GM21367 (cell line): ENCODE data around the gene SMPD2.

Experiments used
- ATAC-seq: cut with Tn5 transposase; IDR thresholded peaks from one replicate; pipeline ENCODE4 v1.9.1; 2021; ENCODE audit not compliant: unreplicated experiment

The SMPD2 gene

DNA sequence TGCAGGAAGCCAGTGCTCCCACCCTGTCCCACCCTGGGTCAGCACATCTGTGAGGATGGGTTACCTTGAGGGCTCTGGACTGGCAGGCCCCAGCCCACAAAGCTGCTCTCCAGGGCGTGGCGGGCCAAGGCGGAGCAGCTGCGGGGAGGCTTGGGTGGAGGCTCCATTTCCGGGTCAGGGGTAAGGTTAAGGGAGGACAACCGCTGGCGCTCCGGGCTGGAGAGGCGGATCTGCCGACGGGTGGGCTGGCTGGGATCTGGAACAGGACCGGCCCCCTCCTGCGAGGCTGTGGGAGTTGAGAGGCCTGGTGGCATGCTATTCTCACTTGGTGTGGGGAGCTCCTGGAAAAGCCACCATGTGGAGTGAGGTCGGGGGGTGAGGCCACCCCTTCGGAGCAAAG, 5.5 kb downstream of the SMPD2 start:
- ATAC-seq: no peak

DNA sequence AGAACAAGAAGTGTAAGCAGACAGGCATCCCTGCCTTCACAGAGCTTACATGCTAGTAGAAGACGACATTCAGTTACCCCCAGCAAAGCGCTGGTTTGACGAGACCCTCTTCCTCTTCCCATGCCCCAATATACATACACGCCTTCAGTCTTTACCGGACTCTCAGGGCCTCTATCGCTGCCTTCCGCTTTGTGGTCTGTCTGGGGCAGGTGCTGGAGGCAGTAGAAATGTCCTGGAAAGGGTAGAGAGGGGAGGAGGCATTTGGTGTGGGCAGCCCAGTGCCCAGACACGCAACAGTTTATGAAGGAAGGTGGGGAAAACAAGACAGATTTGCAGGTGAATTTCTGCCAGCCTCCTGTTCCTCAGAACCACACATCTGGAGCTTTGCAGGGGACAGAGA, 6.0 kb downstream of the SMPD2 start:
- no peak for ATAC-seq

DNA sequence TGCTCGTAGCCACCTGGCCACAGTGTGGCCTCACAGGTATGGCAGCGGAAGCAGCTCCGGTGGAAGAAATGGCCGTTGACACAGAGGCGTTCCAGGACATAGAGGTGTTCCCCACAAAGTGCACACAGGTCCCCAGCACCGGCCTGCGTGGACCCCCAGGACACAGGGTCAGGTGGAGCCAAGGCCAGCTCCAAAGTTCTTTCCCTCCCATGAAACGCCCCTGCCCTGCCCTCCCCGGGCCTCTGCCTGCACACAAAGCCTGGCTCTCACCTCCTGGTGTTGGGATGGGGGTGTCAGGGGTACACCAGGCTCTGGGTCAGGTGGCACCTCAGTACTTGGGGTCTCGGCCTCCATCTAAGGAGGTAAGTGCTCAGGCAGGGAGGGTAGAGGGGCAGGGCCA, 6.6 kb downstream of the SMPD2 start:
- ATAC-seq: no peak

DNA sequence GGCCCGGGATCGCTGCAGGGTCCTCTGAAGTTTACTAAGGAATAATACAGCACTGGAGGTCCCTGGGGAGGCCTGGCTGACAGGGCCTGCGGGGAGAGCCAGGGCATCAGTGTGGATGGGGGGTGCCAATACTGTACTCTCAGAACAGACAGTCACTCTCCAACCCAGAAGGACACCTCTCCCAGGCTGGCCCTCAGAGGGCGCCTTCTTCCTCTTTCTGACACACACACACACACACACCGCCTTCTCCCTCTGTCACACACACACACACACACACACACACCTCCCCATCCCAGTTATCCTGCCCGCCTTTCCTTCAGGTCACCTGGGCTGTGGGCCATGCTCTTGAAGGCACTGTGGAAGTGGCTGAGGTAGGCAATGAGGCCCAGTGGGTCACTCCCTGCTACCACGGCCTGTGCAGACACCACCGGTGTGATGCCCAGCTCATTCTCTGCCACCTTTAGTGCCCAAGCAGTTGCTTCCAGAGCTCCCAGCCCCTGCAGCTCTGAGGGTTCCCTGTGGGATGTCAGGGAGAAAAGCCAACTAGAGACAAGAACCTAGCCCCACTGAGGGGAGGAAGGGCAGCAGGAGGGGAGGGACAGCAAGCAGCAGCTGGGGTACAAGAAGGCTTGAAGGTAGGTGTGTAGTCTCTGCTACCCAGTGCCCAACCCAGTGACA, 7.5 kb downstream of the SMPD2 start:
- ATAC-seq: no peak

DNA sequence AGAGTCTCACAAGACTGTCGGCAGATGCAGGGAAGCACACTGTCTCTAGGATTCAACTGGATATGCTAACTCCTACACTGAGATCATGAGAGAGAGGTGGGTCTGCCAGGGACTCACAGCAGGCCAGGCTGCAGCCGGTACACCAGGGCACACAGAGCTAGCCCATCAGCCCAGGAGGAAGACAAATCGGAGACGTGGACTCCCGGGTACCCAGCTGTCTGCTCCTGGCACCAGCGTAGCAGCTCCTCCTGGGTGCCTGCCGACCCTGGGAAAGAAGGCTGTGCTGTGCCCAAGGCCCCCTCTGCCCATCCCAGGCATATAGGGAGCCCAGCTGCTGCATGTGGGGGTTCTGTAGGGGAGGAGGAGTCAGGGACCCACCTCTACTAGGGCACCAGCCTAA, 8.1 kb downstream of the SMPD2 start:
- ATAC-seq: no peak

DNA sequence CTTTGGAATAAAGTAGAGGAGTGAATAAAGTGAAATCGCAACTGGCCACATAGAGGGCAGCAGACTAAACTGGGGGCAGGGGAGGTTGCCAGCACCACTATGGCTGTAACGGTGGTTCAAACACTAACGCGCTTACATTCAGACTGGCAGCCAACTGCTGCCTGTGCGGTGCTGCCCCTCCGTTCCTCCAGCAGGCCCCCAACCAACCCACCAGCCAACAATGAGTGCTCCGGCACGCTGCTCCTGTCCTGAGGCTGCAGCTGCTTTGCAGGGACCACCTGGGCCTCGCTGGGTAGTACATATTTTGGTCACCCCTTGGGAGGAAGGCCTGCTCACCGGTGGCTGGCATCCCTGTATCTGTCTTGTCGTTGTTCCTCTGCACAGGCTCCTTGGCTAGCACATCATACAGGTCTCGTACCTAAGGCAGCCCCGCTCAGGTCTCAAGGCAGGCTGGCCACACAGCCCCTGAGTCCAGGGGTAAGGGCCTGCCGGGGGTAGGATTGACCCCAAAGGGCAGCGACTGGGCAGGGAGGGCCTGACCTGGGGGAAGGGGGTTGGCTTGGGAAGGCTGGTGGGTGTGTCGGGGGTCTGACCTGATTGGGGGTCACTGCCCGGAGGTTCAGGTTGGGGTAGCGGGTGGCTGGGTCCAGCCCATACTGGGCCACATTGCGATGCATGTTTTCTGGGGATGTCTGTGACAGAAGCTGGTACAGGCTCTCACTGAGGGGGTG, 8.7 kb downstream of the SMPD2 start:
- ATAC-seq: no peak

DNA sequence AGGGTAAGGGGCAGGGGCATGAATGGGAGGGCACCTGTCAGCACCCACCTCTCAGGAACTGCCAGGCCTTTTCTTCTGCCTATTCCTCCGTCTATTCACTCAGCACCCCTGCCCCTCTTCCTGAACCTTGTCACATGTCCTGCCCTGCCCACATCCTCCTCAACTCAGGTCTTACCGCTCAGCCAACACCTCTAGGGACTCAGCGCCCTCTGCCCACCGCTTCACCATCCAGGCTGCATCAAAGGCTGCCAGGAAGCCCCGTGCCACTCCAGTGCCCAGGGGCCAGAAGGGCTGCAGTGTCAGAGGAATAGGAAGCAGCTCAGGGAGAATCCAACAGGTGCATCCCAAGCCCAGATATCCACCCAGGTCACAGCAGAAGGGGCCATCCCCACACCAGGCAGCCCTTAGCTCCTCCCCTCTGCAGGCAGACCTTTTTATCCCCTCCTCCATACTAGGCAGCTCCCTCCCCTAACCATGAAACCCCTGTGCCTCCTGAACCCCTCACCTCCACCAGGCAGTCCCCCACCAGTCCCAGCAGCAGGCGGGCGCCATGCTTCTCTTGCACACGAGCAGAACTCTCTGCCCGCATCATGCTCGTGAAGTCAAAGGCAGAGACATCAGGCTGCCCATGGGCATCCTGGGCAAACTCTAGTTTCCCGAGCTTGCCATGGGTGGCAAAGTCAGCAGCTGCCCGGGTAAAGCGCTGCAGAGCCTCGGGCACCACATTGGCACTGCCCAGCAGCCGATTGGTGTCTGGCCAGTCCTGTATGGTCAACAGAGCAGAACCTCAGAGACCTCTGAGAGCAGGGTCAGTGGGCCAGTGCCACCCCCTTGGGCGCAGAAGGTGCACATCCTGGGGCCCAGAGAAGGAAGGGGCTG, 9.5 kb downstream of the SMPD2 start:
- ATAC-seq: no peak

DNA sequence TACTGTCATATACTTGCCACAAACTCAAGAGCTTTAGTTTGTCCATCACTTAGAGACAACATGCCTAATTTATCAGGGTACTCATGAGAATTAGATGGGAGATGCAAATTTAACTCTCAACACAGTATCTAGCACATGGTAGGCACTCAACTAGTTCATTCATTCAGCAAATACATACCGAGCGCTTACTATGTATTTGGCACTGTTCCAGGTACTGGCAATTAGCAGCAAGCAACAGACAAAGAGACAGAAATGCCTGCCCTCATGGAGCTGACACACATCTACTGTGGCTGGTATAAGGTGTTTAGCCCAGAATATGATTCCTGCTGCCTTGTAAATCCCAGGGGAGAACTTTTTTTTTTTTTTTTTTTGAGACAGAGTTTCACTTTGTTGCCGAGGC, 10.3 kb downstream of the SMPD2 start:
- no peak for ATAC-seq

DNA sequence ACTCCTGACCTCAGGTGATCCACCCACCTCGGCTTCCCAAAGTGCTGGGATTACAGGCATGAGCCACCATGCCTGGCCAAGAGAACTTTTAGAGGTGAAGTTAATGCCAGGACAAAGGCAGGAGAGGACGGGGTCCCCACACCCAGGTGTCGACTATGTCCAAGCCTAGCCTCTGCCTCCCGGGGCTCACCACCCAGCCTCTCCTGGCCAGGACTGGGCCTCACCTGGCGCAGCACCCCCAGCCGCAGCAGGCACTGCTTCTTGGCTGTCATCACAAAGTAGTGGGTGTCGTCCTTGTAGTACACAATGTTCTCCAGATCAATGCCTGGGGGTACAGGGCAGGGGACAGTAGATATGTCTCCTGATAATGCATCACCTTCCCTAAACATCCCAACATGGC, 10.9 kb downstream of the SMPD2 start:
- ATAC-seq: no peak

DNA sequence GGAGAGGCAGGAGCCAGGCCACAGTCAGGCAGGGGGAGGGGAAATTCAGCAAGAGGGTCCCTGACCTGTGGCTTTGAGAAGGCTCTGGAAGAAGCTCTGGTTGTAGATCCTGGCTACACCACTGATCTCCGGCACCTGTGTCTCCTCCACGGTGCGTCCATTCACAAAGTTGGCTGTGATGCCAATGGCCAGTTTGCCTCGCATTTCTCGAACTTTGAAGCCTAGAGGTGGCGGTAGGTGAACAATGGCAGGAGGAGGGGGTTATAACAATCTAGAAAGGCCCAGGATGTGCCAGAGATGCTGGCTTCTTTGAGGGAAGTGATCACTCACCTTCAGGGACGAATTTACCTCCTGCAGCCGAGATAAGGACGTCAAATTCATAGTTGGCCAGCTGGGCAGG, 11.7 kb downstream of the SMPD2 start:
- ATAC-seq: no peak

DNA sequence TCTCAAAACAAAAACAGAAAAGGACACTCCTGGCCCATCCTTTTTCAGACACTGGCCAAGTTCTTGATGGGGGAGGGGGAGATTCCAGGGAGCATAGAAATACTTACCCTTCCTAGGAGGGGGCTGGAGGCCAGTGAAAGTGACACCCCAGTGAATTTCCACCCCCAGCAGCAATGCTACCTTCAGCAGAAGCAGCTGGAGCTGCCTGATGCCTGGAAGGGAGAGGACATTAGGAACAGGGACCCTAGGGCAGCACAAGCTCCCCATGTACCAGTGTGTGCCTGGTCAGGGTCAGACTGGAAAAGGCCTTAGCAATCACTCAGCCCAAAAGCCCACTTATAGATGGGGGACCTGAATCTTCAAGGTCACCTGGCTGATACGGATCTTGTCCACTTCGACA, 12.6 kb downstream of the SMPD2 start:
- ATAC-seq: no peak

DNA sequence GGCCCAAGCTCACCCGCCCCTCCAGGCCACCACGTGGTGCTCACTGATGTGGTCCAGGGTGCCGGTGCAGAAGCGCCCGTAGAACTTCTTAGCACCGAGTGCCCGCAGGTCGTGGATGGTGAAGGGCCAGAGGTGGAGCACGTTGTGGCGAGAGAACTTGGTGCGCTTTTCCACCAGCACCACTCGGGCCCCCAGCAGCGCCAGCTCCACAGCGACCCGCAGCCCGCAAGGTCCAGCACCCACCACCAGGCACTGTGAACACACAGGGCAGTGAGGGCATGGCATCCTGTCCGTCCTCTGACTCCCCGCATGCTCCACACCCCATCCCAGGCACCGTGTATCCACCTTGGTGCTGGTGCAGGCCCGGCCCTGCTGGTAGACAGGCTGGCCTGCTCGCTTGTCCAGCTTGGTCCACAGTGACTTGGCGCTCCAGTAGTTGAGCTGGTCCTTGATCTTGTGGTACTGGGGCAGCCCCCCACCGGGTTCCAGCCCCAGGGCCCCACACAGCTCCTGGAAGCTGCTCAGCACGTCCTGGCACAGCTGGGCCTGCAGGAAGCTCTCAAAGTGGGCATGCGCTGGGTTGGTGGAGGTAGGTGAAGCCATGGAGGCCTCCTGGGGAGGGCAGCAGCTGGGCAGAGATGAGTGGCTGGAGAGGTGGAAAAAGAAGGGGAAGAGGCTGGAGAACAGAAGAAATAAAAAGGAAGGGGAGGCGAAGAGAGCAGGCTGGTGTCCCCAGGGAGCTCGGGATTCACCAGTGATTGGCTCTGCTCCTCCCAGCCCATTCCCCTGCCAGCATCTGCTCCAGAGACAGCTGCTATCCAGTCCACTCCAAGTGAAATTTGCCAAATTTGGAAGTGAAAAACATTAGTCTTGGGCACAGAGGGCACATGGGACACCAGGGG, 13.3 kb downstream of the SMPD2 start:
- ATAC-seq: no peak

DNA sequence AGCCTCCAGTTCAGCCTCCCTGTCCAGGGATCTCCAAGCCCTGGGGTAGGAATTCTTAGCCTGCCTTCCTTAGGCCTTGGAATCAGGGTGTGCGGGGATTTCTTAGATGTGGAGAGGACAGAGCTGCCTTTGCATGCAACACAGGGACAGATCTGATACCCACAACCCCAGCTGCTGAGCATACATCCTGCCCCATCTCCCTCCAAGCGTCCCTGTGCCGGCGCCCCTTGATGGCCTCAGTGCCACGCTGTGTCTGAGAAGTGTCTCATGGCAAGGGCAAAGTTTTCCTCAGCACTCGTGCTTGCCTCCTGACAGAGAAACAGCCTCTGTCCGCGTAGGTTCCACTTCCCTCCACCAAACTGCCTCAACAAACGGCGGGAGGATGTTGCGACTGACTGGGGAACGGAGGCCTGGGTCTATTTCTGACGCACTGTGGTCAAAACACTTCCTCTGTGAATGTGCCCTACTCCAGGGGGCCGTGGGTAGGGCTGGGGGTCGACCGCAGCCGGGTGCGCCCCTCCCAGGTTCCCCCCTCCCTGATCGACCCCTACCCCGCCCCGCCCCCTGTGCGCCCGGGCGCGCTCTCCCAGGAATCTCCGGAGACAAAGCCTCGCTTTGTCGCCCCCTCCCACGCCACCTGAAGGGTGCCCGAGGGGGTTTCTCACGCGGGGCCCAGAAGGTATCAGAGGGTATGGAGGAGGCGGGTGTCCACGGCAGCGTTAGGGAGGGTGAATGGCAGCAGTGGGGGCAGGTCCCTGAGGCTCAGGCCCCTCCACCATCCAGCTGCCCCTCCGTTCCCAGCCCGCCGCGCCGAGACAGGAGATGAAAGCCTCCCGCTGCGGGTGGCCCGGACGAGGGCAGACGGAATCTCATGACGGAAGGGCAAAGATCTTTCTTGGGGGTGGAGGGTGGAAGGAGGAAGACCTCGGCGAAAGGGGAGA, 14.2 kb downstream of the SMPD2 start:
- ATAC-seq: peak; percentile 33

DNA sequence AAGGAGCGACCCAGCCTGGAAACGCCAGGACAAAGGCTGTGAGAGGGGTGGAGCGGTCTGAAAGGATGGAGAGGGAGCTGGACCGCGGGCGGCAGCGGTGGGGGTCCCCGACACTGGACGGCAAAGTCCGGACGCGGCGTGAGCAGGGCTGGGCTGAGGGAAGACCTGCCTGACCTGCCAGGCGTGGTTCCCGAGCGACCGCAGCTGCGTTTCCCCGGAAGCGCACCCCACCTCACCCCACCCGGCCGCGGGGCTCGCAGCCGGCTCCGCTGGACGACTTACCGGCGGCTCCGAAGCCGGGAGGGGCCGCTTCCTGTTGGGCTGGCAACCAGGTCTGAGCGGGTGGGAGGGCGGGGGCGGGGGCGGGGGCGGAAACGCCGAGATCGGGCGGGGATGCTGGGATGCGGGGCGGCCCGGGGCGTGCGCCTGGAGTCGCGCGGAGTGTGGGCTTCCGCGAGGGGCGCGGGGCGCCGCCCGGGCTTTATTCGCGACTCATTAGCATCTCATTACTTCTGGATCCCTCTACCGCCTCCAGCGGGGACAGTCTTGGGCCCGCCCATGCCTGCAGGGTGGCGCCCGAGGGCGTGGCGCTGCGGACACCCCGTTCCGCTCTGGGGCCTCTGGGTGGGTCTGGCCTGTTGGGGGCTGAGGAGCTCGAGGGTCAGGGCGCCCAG, 15.1 kb downstream of the SMPD2 start, which contains the start of gene MICAL1:
Gene MICAL1, minus strand, starts transcription at position 336 of the 674 bp plus-strand sequence. CDS start 1,576 bp downstream, outside the sequence.
- ATAC-seq: peak; percentile 37

DNA sequence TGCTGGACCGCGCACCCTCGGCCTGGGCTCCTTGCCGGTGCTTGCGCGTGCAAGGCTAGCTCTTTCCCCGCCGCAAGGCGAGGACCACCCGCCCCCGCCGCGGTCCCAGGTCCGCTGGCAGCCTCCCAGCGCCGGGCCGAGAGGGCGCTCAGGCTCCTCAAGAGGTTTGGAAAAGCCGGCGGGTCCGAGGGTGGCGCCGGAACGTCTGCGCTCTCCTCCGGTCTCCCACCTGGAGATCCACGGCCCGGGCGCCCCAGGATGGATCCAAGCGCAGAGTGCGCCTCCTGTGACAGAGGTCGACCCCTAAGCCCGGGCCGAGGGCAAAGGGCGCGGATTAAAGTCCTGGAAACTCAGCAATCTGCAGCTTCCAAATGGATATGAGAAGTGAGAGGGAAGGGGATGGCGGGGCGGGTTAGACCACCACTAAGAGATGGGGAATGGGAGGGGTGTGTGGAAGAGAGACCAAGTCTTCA, 15.6 kb downstream of the SMPD2 start:
- ATAC-seq: peak; percentile 1

DNA sequence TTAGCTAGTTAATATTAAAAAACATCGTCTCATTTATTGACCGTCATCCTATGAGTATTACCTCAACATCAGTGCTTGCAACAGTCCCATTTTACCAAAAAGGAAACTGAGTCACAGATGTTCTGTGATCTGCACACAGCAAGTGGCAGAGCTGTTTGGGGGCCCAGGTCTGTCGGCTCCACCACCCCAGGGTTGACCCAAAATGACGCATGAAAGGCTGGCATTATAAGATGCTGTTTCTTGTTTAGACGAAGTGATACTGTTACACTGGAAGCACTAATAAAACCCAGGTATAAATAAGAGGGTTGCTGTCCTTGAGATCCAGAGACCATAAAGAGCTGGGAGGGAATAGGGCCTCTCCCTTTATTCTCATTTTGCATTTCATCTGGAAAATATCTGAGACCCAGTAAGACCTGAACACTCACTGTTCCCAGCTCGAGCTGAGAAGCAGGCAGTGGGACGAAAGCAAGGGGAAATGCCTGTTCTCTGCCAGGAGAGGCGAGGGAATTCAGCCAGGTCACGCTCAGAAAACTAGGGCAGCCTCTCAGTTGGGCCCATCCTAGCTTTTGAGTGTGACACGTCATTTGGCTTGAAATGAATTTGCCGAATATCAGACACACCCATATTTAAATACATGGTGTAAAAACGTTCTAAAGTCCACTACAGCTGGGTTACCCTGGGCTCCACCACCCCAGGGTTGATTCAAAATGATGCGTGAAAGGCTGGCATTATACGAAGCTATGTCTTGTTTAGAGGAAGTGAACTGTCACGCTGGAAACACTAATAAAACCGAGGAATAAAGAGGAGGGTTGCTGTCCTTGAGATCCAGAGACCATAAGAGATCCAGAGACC, 16.4 kb downstream of the SMPD2 start:
- no peak for ATAC-seq

DNA sequence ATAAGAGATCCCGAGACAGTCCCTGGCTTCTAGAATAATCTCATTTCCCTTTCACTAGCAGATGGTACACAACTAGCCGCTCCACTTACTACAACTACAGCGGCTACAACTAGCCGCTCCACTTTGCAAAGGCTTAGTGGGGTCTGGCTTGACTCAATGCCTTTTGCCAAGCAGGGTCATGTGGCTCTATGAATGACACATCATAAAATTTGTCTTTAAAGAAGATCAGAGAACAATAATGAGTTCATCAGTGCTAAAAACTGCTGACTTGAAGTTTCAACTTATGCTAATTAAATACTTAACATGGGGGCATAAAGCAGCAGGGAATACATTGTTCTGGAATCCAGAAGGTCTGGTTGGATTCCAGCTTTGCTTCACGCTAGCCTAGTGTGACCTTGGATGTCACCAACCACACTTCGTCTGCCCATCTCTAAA, 17.1 kb downstream of the SMPD2 start:
- ATAC-seq: no peak
